Lung microvascular endothelial cell (primary cell): ENCODE measurements around the gene PLA2G12B. TPM values are rescaled to one million over a fixed set of nuclear protein-coding genes. Genes with fewer than 3 reads are reported as not detected.
"Not testable (repeated sequence)": the region's sequence is repeated elsewhere in the genome, so short reads cannot be mapped to it uniquely, and the experiment has no call there.

ENCODE experiments used
- DNase-seq, 2 donors: peaks; one replicate each; pipeline versions ENCODE4 v3.0.0 to v3.0.0-alpha.2; 2010; ENCODE audit warnings: low read depth in 2 of 2
- total RNA-seq: library from RNA; depleted of rRNA; stranded (reverse); fragments of >200 nt; gene quantifications from 2 replicates; pipeline ENCODE4 v1.2.1, GENCODE V29; 2014

The PLA2G12B gene, protein sequence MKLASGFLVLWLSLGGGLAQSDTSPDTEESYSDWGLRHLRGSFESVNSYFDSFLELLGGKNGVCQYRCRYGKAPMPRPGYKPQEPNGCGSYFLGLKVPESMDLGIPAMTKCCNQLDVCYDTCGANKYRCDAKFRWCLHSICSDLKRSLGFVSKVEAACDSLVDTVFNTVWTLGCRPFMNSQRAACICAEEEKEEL
- 0.22 TPM in 1 of 2 replicates, not detected in the other for total RNA-seq

DNA sequence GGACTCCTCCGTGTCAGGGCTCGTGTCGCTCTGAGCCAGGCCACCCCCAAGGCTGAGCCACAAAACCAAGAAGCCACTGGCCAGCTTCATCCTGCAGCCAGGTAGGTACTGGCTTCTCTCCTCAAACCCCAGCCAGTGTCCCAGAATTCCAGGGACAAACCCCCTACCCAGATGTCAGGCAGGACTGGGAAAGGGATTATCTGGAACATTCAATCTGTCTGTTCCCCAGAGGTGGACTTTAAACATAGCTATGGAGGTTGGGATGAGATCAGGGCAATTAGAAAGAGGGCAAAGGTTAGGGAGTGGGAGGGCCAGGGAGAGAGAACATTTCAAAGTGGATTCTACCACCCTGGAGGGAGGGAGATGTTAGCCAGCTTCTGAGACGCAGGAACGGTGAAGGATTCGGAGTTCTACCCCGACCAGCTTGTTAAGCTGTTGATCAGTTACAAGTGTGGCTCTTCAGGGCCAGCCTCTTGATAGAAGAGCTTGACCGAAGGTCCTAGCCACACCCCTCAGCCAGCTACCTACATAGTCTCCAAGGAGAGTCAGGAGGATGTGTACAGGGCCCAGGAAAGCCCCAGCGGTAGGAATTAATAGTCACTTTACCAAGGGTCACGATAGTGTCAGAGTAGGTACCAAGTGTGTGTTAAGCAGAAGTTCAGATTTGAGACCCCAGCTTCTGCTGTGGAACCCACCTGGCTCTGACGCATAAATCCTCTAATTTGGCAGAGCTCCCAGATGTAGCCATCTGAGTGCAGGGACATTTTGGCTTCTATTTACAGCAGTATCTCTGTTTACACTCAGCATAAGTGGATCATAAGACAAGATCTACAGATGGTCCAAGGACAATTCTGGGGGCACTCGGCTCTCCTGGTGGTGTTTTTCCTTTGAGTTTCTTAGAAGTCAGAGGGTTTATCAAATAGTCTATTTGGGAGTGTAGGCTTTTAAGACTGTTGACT lies at the start of gene PLA2G12B:
Gene PLA2G12B, minus strand, starts transcription at position 211 of the 959 bp plus-strand sequence. Its CDS starts 121 bp downstream, at position 90.
- DNase-seq = peak in 1 of 2 donors; percentile 20

DNA sequence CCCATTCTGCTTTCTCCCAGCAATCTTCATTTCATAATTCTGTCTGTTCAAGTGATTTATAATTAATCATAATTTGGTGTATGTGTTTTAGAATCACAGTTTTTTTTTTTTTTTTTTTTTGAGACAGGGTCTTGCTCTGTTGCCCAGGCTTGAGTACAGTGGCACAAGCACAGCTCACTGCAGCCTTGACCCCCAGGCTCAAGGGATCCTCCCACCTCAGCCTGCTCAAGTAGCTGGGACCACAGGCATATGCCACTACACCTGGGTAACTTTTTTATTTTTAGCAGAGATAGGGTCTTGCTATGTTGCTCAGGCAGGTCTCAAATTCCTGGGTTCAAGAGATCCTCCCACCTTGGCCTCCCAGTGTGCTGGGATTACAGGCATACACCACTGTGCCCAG lies 49.2 kb upstream of the PLA2G12B start:
- no peak for DNase-seq

DNA sequence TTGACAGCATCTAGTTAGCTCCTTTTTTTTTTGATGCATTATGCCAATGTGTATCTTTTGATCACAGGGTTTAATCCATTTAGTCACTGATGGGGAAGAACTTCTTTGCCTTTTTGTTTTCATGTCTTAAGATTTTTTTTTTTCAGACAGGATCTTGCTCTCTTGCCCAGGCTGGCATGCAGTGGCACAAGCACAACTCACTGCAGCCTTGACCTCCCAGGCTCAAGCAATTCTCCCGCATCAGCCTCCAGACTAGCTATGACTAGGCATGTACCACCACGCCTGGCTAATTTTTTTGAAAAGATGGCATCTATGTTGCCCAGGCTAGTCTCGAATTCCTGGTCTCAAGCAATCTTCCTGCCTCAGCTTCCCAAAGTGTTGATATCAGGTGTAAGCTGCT lies 46.4 kb upstream of the PLA2G12B start:
- DNase-seq = no peak

DNA sequence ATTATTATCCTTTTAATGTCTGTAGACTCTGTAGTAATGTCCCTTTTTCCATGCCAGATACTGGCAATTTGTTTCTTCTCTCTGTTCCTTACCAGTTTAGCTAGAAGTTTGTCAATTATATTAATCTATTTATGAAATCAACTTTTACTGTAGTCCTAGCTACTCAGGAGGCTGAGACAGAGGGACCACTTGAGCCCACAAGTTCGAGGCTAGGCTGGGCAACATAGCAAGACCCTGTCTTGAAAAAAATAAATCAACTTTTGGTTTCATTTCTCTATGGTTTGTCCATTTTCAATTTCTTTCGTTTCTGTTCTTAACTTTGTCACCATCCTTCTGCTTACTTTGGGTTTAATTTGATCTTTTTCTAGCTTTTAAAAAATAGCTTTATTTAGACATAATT lies 42.5 kb upstream of the PLA2G12B start:
- no peak for DNase-seq

DNA sequence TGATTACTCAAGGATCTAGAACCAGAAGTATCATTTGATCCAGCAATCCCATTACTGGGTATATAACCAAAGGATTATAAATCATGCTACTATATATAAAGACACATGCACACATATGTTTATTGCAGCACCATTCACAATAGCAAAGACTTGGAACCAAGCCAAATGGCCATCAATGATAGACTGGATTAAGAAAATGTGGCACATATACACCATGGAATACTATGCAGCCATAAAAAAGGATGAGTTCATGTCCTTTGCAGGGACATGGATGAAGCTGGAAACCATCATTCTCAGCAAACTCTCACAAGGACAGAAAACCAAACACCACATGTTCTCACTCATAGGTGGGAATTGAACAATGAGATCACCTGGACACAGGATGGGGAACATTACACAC lies 40.9 kb upstream of the PLA2G12B start:
- not testable (repeated sequence) for DNase-seq

DNA sequence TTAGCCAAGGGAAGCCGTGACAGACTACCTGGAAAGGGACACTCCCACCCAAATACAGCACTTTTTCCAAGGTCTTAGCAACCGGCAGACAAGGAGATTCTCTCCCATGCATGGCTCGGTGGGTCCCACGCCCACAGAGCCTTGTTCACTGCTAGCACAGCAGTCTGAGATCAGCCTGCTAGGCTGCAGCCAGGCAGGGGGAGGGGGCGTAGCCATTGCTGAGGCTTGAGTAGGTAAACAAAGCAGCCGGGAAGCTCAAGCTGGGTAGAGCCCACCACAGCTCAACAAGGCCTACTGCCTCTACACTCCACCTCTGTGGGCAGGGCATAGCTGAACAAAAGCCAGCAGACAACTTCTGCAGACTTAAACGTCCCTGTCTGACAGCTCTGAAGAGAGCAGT lies 35.2 kb upstream of the PLA2G12B start:
- DNase-seq = not testable (repeated sequence)

DNA sequence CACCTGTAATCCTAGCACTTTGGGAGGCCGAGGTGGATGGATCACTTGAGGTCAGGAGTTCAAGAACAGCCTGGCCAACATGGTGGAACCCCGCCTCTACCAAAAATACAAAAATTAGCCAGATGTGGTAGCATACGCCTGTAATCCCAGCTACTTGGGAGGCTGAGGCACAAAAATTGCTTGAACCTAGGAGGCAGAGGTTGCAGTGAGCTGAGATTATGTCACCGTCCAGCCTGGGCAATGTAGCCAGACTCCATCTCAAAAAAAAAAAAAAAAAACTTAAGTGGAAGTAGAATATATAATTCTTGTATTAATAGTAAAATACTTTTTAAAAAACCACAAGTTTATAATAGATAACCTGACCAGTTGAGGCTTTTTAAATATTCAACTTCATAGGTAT lies 30.0 kb upstream of the PLA2G12B start:
- DNase-seq = not testable (repeated sequence)

DNA sequence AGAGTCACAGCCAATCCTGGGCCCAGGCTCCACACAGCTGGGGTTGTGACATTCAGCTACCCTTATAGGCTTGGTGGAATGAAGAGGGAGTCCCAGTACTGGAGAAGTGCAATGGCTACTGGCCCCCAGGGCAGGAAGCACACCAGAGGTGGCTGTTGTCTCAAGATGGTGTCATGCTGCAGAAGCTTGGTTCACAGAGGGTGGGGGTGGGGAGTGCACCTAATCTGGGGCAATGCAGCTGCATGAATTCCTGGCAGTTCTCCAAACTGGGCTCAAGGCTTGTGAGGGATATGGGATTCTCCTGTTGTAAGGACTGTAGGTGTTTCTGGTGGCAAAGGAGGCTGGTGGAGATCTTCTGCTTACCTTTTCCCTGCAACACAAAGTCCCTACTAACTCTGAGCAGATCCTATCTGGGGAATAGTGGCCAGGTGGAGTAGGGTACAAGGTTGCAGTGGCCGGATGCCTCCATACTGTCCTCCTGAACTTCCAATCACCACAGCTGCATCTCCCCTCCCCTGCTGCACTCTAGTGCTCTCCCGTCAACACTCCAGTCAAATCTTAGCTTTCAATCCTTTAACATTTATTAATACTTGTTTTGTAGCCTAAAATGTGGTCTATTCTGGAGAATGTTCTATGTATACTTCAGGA lies 27.4 kb upstream of the PLA2G12B start:
- DNase-seq = no peak

DNA sequence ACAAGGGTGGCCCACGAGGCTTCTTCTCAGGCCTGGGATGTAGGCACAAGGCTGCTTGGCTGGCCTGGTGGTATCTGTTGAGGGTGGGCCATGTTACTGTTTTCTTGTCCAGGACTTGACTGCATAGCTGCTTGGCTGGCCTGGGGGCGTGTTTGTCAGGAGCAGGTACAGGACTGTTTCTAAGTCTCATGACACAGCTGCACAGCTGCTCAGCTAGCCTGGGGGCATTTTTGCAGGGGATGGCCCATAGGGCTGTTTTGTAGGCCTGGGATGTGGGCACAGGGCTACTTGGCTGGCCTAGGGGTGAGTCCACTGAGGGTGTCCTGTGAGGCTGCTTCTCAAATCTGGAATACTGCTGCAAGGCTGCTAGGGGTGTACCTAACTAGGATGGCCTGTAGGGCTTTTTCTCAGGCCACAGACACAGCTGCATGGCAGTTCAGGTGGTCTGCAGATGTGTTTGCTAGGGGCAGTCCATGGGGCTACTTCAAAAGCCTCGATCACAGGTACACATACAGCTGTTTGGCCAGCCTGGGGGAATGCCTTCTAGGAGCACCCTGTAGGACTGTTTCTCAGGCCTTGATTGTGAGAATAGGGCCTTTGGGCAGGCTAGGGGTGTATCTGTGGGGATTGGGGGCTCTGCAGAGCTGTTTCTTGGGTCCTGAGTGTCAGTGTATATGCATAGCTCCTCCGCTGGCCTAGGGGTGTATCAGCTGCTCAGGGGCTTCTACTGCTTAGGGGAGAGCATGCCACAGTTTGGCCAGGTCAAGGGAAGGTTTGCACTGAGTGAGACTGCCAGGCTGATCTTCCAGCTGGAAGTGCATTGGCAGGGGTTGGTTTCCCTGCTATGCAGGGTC lies 26.6 kb upstream of the PLA2G12B start:
- no peak for DNase-seq

DNA sequence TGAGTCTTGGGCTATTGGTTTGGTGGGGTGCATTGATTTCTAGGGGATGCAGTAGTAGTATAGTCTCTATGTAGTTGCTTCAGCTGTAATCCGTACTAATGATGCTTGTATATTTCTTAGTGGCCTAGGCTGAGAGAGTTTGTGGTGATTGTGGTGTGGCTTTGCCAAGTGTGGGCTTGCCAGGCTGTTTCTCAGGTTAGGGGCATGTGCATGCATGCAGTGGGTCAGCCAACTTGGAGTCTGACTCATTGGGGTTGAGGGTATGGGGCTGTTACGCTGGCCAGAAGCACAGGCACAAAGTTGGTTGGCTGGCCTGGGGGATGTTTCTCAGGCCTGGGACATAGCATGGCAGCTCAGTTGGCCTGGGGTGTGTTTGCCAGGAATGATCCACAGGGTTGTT lies 25.7 kb upstream of the PLA2G12B start:
- no peak for DNase-seq

DNA sequence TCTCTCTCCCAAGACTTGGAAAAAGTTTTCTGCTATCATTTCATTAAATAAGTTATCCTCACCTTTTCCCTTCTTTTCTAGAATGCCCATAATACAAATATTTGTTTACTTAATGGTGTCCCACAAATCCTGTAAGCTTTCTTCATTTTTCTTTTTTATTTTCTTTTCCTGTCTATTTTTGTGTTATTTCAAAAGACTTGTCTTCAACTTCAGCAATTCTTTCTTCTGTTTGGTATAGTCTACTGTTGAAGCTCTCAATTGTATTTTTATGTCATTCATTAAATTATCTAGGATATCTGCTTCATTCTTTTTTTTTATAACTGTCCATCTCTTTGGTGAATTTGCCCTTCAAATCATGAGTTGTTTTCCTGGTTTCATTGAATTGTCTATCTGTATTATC lies 25.1 kb upstream of the PLA2G12B start:
- no peak for DNase-seq

DNA sequence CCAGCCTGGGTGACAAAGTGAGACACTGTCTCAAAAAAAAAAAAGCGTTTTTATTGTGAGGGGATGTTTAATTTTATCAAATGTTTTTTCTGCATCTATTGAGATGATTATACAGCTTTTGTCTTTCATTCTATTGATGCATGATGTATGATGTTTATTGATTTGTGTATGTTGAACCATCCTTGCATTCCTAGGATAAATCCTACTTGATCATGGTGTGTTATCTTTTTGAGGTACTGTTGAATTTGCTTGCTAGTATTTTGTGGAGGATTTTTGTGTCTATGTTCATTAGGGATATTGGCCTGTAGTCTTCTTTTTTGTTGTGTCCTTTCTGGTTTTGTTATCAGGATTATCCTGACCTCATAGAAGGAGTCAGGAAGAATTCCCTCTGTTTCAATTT lies 22.3 kb upstream of the PLA2G12B start:
- DNase-seq = no peak

DNA sequence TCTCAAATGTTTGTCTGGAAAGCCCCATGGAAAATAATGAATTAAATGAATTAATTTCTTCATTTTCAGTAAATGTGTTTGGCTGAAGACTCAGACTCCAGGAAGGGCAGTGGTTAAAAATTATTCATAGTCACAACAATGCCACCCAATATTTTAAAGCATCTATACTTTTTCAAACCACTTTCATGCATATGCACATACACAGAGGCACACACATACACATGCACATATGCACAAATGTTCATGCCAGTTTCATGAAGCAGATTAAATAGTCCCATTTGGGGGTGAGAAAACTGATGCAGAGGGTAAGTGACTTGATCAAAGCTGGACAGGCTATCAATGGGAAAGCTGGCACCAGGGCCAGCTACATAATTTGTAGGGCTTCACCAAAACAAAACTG lies 1.4 kb upstream of the PLA2G12B start:
- no peak for DNase-seq

DNA sequence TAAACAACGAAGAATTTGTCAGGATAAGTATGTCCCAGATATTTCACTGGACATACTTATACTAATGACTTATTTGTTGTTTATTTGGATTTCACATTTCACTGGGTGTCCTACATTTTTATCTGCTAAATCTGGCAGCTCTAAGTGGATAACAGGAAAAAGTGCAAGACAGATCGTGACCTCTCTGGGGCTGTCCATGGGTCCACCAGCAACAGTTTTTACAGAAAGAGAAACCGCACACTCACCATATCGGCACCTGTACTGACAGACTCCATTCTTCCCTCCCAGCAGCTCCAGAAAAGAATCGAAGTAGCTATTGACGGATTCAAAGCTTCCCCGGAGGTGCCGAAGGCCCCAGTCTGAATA lies 393 bp downstream of the PLA2G12B start:
- peak in 1 of 2 donors; percentile 44 for DNase-seq

DNA sequence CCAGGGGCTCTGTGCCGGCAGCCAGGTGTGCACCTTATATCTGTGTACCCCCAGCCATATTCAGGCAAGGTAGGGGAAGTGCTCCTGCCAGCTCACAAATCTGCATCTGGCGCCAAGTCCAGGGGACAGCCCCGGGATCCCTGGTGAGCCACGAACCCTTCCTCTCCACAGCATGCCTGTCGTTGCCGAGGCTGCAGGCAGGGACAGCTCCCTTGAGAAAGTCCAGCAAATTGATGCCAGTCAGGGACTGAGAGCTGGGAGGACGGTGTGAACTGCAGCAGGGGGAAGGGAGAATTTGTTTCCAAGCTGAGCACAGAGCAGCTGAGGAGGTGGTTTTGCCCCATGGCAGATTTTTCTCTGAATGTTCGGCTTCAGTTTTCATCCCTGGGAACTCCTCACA lies 919 bp downstream of the PLA2G12B start:
- peak in 1 of 2 donors; percentile 28 for DNase-seq

DNA sequence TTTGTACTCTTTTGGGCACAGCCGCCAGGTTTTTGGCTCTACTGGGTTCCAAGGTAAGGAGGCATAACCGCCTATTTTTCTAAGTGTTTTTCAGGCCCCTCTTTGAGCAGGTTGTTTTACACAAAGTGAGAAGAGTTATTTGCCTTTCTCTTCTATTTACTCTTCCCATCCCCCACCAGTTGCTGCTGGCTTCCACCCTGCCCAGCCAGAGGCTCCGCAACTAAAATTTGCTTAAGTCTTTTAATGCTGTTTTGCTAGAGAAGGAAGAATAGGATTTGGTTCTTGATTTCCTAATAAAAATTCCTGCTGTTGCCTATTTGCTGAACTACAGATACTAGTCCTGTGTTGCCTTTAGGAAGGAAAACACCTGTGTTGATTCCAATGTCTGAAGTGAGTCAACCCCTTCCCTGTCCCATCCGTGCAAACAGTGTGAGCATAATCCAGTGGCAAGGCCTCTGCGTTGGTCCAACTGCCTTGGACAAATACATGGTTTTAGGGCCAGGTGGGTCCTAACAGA lies 1.9 kb downstream of the PLA2G12B start:
- DNase-seq = no peak

DNA sequence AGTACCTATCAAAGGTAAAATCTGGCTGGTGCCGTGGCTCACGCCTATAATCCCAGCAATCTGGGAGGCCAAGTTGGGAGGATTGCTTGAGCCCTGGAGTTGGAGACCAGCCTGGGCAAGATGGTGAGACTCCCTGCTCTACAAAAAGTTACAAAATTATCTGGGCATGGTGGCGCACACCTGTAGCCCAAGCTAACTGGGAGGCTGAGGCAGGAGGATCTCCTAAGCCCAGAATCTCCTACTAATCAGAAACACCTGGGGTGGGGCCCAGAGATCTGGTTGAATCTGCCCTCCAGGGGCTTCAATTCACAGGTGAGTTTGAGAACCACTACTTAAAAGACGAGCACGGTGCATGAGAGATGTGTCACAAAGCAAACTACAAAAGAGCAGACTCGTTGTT lies 2.4 kb downstream of the PLA2G12B start:
- no peak for DNase-seq

DNA sequence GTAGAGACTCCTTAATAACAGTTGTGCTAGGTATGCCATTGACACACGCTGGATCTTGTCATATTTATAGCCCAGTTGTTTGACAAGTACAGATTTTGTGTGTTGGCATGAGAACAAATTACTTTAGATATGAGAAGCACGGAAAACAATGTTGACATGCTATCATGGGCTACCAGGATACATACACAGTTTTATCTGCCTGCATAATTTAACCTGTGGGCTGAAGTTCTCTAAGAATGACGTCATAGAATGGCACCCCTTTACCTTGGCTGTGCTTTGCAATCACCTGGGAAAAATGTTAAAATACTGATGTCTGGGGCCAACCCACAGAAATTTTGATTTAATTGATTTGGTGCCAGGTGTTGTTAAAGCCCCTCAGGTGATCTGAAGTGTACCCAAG lies 2.8 kb downstream of the PLA2G12B start:
- DNase-seq = no peak

DNA sequence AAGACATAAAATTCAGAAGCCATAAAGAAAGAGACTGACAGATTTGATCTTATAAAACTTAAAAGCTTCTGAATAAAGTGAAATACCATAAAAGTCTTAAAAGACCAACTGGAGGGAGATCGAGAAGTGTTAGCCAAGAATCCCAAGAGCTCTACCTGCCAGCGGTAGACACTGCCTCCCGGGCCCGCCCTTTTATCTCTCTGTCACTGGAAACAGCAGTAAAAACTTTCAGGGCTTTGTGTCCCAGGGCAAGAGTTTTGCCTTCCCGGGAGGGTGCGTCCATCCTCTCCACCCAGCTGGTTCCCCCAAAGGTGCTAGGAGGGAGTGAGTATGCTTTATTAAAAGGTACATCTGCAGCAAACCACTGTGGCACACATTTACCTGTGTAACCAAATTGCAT lies 5.8 kb downstream of the PLA2G12B start:
- DNase-seq = no peak

DNA sequence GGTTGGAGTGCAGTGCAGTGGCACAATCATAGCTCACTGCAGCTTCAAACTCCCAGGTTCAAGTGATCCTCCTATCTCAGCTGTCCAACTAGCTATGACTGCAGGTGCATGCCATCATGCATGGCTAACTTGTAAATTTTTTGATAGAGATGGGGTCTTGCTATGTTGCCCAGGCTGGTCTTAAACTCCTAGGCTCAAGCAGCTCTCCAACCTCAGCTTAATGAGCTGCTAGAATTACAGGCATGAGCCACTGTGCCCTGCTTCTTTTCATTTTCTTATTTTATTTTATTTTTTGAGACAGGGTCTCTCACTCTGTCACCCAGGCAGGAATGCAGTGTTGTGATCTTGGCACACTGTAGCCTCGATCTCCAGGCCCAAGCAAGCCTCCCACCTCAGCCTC lies 7.6 kb downstream of the PLA2G12B start:
- no peak for DNase-seq
